SHP77 (cell line): ENCODE data around the gene KISS1R.
A peak's percentile ranks its signal among the peaks of the same experiment; 100 is the strongest.

ENCODE experiments used
- DNase-seq, 2 experiments: peaks; one replicate each; lab custom pipeline; 2025; lab: John Stamatoyannopoulos, UW

The KISS1R gene

GRCh38 chr19:924553-925086 is 7.5 kb downstream of the KISS1R start:
- DNase-seq: no peak

GRCh38 chr19:925087-925525 is 8.0 kb downstream of the KISS1R start:
- DNase-seq: peak in 1 of 2 experiments; percentile 83

GRCh38 chr19:925526-926322 is 8.6 kb downstream of the KISS1R start, which contains the start of gene ARID3A:
TSS of gene ARID3A (plus strand) at chr19:926035. CDS start at chr19:929529, 3,494 bp downstream.
- DNase-seq: peak; percentile 65 to 83

- DNase-seq: no peak
Measured at GRCh38 chr19:926323-926588, 9.1 kb downstream of the KISS1R start.

- no peak for DNase-seq
Measured at GRCh38 chr19:926589-927350, 9.6 kb downstream of the KISS1R start.

GRCh38 chr19:927351-927779 is 10.2 kb downstream of the KISS1R start:
- no peak for DNase-seq

- no peak for DNase-seq
Measured at GRCh38 chr19:927780-928401, 10.8 kb downstream of the KISS1R start.

- DNase-seq: no peak
Measured at GRCh38 chr19:928471-929202, 11.5 kb downstream of the KISS1R start.

GRCh38 chr19:929203-929890 is 12.2 kb downstream of the KISS1R start:
- no peak for DNase-seq

GRCh38 chr19:929891-930258 is 12.7 kb downstream of the KISS1R start:
- no peak for DNase-seq

- DNase-seq: no peak
Measured at GRCh38 chr19:931860-932647, 14.9 kb downstream of the KISS1R start.

GRCh38 chr19:932648-933552 is 15.8 kb downstream of the KISS1R start:
- no peak for DNase-seq

GRCh38 chr19:933553-933882 is 16.4 kb downstream of the KISS1R start:
- DNase-seq: no peak

GRCh38 chr19:934197-934840 is 17.2 kb downstream of the KISS1R start:
- DNase-seq: peak in 1 of 2 experiments; percentile 38

- DNase-seq: peak; percentile 84 to 91
Measured at GRCh38 chr19:934865-935479, 17.8 kb downstream of the KISS1R start.

- no peak for DNase-seq
Measured at GRCh38 chr19:936175-936546, 19.0 kb downstream of the KISS1R start.

- no peak for DNase-seq
Measured at GRCh38 chr19:937259-937694, 20.1 kb downstream of the KISS1R start.

GRCh38 chr19:938233-938923 is 21.2 kb downstream of the KISS1R start:
- DNase-seq: no peak
